ENCODE data around the gene LYL1. TPM values are rescaled to one million over a fixed set of nuclear protein-coding genes. Genes with fewer than 3 reads are reported as not detected.

Gene LYL1
- total RNA-seq, 1 donor from 2014 or later, result 4.0 TPM

GRCh38 chr19:13053761-13054625, 48.7 kb downstream of the LYL1 start:
- H3K4me3 ChIP-seq (ENCODE audit: low read depth, low read length), result no peak overlapping the region
- TF ChIP-seq CTCF (conservative IDR thresholded peaks at IDR 0.05; ENCODE audit: low read depth, low read length), result no peak
- DNase-seq (ENCODE audit: low read depth), result peak; percentile 47

- no peak for TF ChIP-seq CTCF (conservative IDR thresholded peaks at IDR 0.05; ENCODE audit: low read depth, low read length)
- H3K4me3 ChIP-seq (ENCODE audit: low read depth, low read length), result no peak overlapping the region
- no peak for DNase-seq (ENCODE audit: low read depth)
Measured at GRCh38 chr19:13053238-13053637, 49.4 kb downstream of the LYL1 start.

- no peak for DNase-seq (ENCODE audit: low read depth)
- no peak for TF ChIP-seq CTCF (conservative IDR thresholded peaks at IDR 0.05; ENCODE audit: low read depth, low read length)
- no peak overlapping the region for H3K4me3 ChIP-seq (ENCODE audit: low read depth, low read length)
Measured at GRCh38 chr19:13052447-13053175, 50.0 kb downstream of the LYL1 start.

- DNase-seq (ENCODE audit: low read depth), result no peak
- no peak for TF ChIP-seq CTCF (conservative IDR thresholded peaks at IDR 0.05; ENCODE audit: low read depth, low read length)
- peak overlapping the region; percentile 23 for H3K4me3 ChIP-seq (ENCODE audit: low read depth, low read length)
Measured at GRCh38 chr19:13051557-13052165, 51.0 kb downstream of the LYL1 start.

- DNase-seq (ENCODE audit: low read depth), result no peak
Measured at GRCh38 chr19:13050274-13050673, 52.4 kb downstream of the LYL1 start.

More at GRCh38 chr19:13050274-13050673, 52.4 kb downstream of the LYL1 start:
- H3K4me3 ChIP-seq (ENCODE audit: low read depth, low read length), result no peak overlapping the region
- TF ChIP-seq CTCF (conservative IDR thresholded peaks at IDR 0.05; ENCODE audit: low read depth, low read length), result no peak

Other genes with a start within 250 kb of the LYL1 start
- gene DNASE2, start 221.4 kb downstream of the LYL1 start, total RNA-seq, result 21.0 and 24.0 TPM in 2 replicates
- 0.51 TPM in 1 of 2 replicates, not detected in the other for gene KLF1, start 215.7 kb downstream of the LYL1 start, total RNA-seq
- gene GCDH, start 211.7 kb downstream of the LYL1 start, total RNA-seq, result 43.4 and 49.1 TPM in 2 replicates
- gene SYCE2, start 183.6 kb downstream of the LYL1 start, total RNA-seq, result 0.22 and 1.3 TPM in 2 replicates
- gene FARSA, start 169.1 kb downstream of the LYL1 start, total RNA-seq, result 89.1 and 101 TPM in 2 replicates
- 1,613 and 1,812 TPM in 2 replicates for gene CALR, start 164.2 kb downstream of the LYL1 start, total RNA-seq
- gene RAD23A, start 157.0 kb downstream of the LYL1 start, total RNA-seq, result 108 and 129 TPM in 2 replicates
- 87.2 and 105 TPM in 2 replicates for gene GADD45GIP1, start 145.6 kb downstream of the LYL1 start, total RNA-seq
- gene DAND5, start 133.3 kb downstream of the LYL1 start, total RNA-seq, result 0.06 and 0.07 TPM in 2 replicates
- gene NFIX, start 107.4 kb downstream of the LYL1 start, total RNA-seq, result 1.7 TPM in 1 of 2 replicates, not detected in the other
- gene TRMT1, start 13.9 kb upstream of the LYL1 start, total RNA-seq, result 49.9 and 56.1 TPM in 2 replicates
- 72.2 and 114 TPM in 2 replicates for gene NACC1, start 15.4 kb upstream of the LYL1 start, total RNA-seq
- 89.0 and 92.7 TPM in 2 replicates for gene STX10, start 47.5 kb upstream of the LYL1 start, total RNA-seq
- 105 and 145 TPM in 2 replicates for gene IER2, start 47.6 kb upstream of the LYL1 start, total RNA-seq